Spleen (tissue), 11 donors: ENCODE measurements around the gene ACLY. TPM values are rescaled to one million over a fixed set of nuclear protein-coding genes. Genes with fewer than 3 reads are reported as not detected.

Source experiments
- DNase-seq: peaks from one replicate; pipeline ENCODE4 v3.0.0-alpha.2; 2020
- H3K27ac ChIP-seq, 8 donors: fragments of 200-600 bp; sonication (generic) in 7 of 8; 1 replicate in 4 of 8; 2 replicates in 4 of 8; pipeline versions ENCODE4 v1.5.0 to v1.8.0; 2016 to 2021; ENCODE audit warnings: inconsistent platforms in 4 of 8, mild to moderate bottlenecking in 4 of 8, moderate library complexity in 1 of 8
- H3K27me3 ChIP-seq, 7 donors: fragments of 200-600 bp; sonication (generic) in 6 of 7; replicated peaks in 1 of 7; 1 replicate in 4 of 7; 2 replicates in 3 of 7; pipeline versions ENCODE4 v1.5.0 to v1.8.0; 2016 to 2021; ENCODE audit warnings: inconsistent platforms in 3 of 7, mild to moderate bottlenecking in 1 of 7
- H3K36me3 ChIP-seq, 6 donors: fragments of 200-600 bp; sonication (generic) in 5 of 6; 1 replicate in 4 of 6; 2 replicates in 2 of 6; pipeline versions ENCODE4 v1.5.0 to v1.8.0; 2016 to 2021; ENCODE audit warnings: inconsistent platforms in 2 of 6
- H3K4me1 ChIP-seq, 6 donors: fragments of 200-600 bp; sonication (generic) in 5 of 6; 1 replicate in 3 of 6; 2 replicates in 3 of 6; pipeline versions ENCODE4 v1.5.0 to v1.8.0; 2016 to 2021; ENCODE audit warnings: inconsistent platforms in 3 of 6
- H3K4me3 ChIP-seq, 8 donors: fragments of 200-600 bp; sonication (generic) in 7 of 8; 1 replicate in 4 of 8; 2 replicates in 4 of 8; pipeline versions ENCODE4 v1.5.0 to v1.8.0; 2016 to 2021; ENCODE audit warnings: inconsistent platforms in 4 of 8, mild to moderate bottlenecking in 4 of 8, moderate library complexity in 2 of 8
- H3K9me3 ChIP-seq, 8 donors: fragments of 200-600 bp; sonication (generic) in 7 of 8; 1 replicate in 4 of 8; 2 replicates in 4 of 8; pipeline versions ENCODE4 v1.5.0 to v1.8.0; 2016 to 2021; ENCODE audit warnings: inconsistent platforms in 4 of 8
- CTCF ChIP-seq, 11 experiments: fragments of 200-600 bp in 7 of 11; fragments of 450-650 bp in 4 of 11; sonication (generic) in 4 of 11; IDR thresholded peaks in 8 of 11; conservative IDR thresholded peaks in 3 of 11; 1 replicate in 7 of 11; 2 replicates in 4 of 11; pipeline versions ENCODE4 v1.4.0 to v1.8.0; 2016 to 2021; ENCODE audit warnings: antibody characterized with exemption in 11 of 11, inconsistent platforms in 4 of 11, mild to moderate bottlenecking in 1 of 11
- POLR2A ChIP-seq, 3 donors: fragments of 450-650 bp; IDR thresholded peaks; one replicate each; pipeline ENCODE4 v1.5.1; 2017; ENCODE audit warnings: antibody characterized with exemption in 3 of 3, mild to moderate bottlenecking in 1 of 3
- POLR2AphosphoS5 ChIP-seq, 3 donors: sonication (generic); formaldehyde crosslinking; IDR thresholded peaks; one replicate each; pipeline ENCODE4 v1.5.1; 2017; ENCODE audit warnings: antibody characterized with exemption in 3 of 3
- WGBS, 5 donors: extraction: QIAGEN DNeasy Blood & Tissue Kit in 3 of 5; methylation state at CpG; one replicate each; pipeline versions ENCODE4 v1.1.5 to v1.1.7; 2013 to 2018; 5-methylcytosine and 5-hydroxymethylcytosine counted together
- intact Hi-C: fragments of 100-400 bp; cut with DNase I; formaldehyde crosslinking; loops from one replicate; pipeline ENCODE4 v1.15.0; 2023; ENCODE audit warnings: low total_unique reads
- polyA plus RNA-seq, 3 donors: library from polyadenylated mRNA; stranded (reverse); fragments of 200-250 nt; gene quantifications; one replicate each; pipeline ENCODE4 v1.2.1, GENCODE V29; 2013
- total RNA-seq, 7 donors: library from RNA; depleted of rRNA in 3 of 7; stranded (reverse); fragments of >200 nt in 3 of 7; fragmentation: NEBNext Ultra II Directional in 4 of 7; extraction: Animal tissue kit (Norgen Biotek cat#: 25700) in 4 of 7; gene quantifications; one replicate each; pipeline versions ENCODE4 v1.1.0 to v1.2.1, GENCODE V29; 2016 to 2021
- donor health status: healthy with polysubstance abuse.
- donor health status: DM: no; HTN: no; CAD: no; lungs with moderate emphysema.
- donor health status: DM: no; HTN: no; CAD: no.
- donor health status: Bipolar disorder and iron deficiency.
- donor health status: healthy.
- donor health status: DM: no; HTN: no; CAD: no.
- donor health status: DM: yes; HTN: yes; CAD: no.

The ACLY gene
- total and polyA plus RNA-seq, 10 donors: 17.7 to 112 (median 80.2) TPM

- no peak for DNase-seq
- H3K27me3 ChIP-seq: no peaks in the 10 kb centered on the region
- H3K4me1 ChIP-seq: peaks cover 10 to 57% (median 37%) of the 10 kb centered on the region in 6 donors
- no peak overlapping the region for H3K27ac ChIP-seq
- no peak overlapping the region for H3K4me3 ChIP-seq
- peaks cover 0 to 44% (median 37%) of the 10 kb centered on the region in 6 donors for H3K36me3 ChIP-seq
- intact Hi-C loops: no loop called here
- TF ChIP-seq POLR2A (IDR thresholded peaks at IDR 0.05) (no peak), CTCF (IDR thresholded peaks at IDR 0.05 in 8 of 11, conservative IDR thresholded peaks at IDR 0.05 in 3 of 11) (no peak), POLR2AphosphoS5 (IDR thresholded peaks at IDR 0.05) (no peak)
- no peaks in the 10 kb centered on the region for H3K9me3 ChIP-seq
- 83 to 91% (median 89%) methylated on average over 5 of the region's 5 CpGs for WGBS, 5 donors
Measured at GRCh38 chr17:41915020-41915419, 3.7 kb downstream of the ACLY start.

GRCh38 chr17:41914358-41914766, 4.4 kb downstream of the ACLY start:
- Histone ChIP-seq H3K27me3 (no peaks in the 10 kb centered on the region), H3K27ac (no peak overlapping the region), H3K36me3 (peaks cover 0 to 50% (median 44%) of the 10 kb centered on the region in 6 donors), H3K9me3 (no peaks in the 10 kb centered on the region), H3K4me3 (no peak overlapping the region), H3K4me1 (peaks cover 10 to 51% (median 32%) of the 10 kb centered on the region in 6 donors)
- intact Hi-C loops: no loop called here
- TF ChIP-seq POLR2A (IDR thresholded peaks at IDR 0.05) (no peak), CTCF (IDR thresholded peaks at IDR 0.05 in 8 of 11, conservative IDR thresholded peaks at IDR 0.05 in 3 of 11) (no peak), POLR2AphosphoS5 (IDR thresholded peaks at IDR 0.05) (no peak)
- WGBS, 5 donors: 85 to 90% (median 86%) methylated on average over 6 of the region's 6 CpGs
- DNase-seq: no peak

- TF ChIP-seq POLR2A (IDR thresholded peaks at IDR 0.05) (no peak), POLR2AphosphoS5 (IDR thresholded peaks at IDR 0.05) (no peak), CTCF (IDR thresholded peaks at IDR 0.05 in 8 of 11, conservative IDR thresholded peaks at IDR 0.05 in 3 of 11) (no peak)
- Histone ChIP-seq H3K27me3 (no peaks in the 10 kb centered on the region), H3K27ac (no peak overlapping the region), H3K4me3 (no peak overlapping the region), H3K36me3 (peaks cover 0 to 56% (median 49%) of the 10 kb centered on the region in 6 donors), H3K9me3 (no peaks in the 10 kb centered on the region), H3K4me1 (peaks cover 10 to 48% (median 28%) of the 10 kb centered on the region in 6 donors)
- DNase-seq: no peak
- intact Hi-C loops: no loop called here
- WGBS, 5 donors: 74 to 92% (median 89%) methylated on average over 3 to 4 of the region's 4 CpGs
Measured at GRCh38 chr17:41913798-41914197, 5.0 kb downstream of the ACLY start.

- no peak for DNase-seq
- Histone ChIP-seq H3K27me3 (no peaks in the 10 kb centered on the region), H3K4me3 (no peak overlapping the region), H3K36me3 (peaks cover 0 to 65% (median 57%) of the 10 kb centered on the region in 6 donors), H3K9me3 (no peaks in the 10 kb centered on the region), H3K4me1 (peaks cover 10 to 44% (median 26%) of the 10 kb centered on the region in 6 donors), H3K27ac (no peak overlapping the region)
- 68 to 82% (median 79%) methylated on average over 1 of the region's 1 CpG for WGBS, 5 donors
- intact Hi-C loops: no loop called here
- TF ChIP-seq POLR2A (IDR thresholded peaks at IDR 0.05) (no peak), CTCF (IDR thresholded peaks at IDR 0.05 in 8 of 11, conservative IDR thresholded peaks at IDR 0.05 in 3 of 11) (no peak), POLR2AphosphoS5 (IDR thresholded peaks at IDR 0.05) (no peak)
Measured at GRCh38 chr17:41912925-41913324, 5.8 kb downstream of the ACLY start.
